Activated B cell treated with CpG ODN at 0.5 μM for 24 hours (primary cell): Measurements from ENCODE around the gene AP3B1. TPM values are rescaled to one million over a fixed set of nuclear protein-coding genes. Genes with fewer than 3 reads are reported as not detected.

Experiments
- ATAC-seq: fragments of 200-7000 bp; cut with Tn5 transposase; one replicate; pipeline ENCODE4 v1.10.0; 2021; ENCODE audit warnings: low read depth, mild to moderate bottlenecking, moderate library complexity
- CTCF ChIA-PET: fragments of 350-600 bp; sonication (Branson Sonifier 250); formaldehyde crosslinking; loops from one replicate; lab custom pipeline; 2021; ENCODE audit warnings: antibody characterized with exemption; lab: Charles Lee
- POLR2A ChIA-PET: fragments of 350-600 bp; sonication (Branson Sonifier 250); formaldehyde crosslinking; loops from one replicate; lab custom pipeline; 2021; ENCODE audit warnings: antibody characterized with exemption; lab: Charles Lee
- DNase-seq: peaks from one replicate; pipeline ENCODE4 v3.0.0; 2022
- H3K27ac Mint-ChIP-seq: one replicate; pipeline ENCODE4 v1.8.0; 2020; ENCODE audit warnings: mixed read lengths
- H3K27me3 Mint-ChIP-seq: one replicate; pipeline ENCODE4 v1.8.0; 2021; ENCODE audit warnings: mixed read lengths
- H3K36me3 Mint-ChIP-seq: one replicate; pipeline ENCODE4 v1.8.0; 2021; ENCODE audit warnings: low read depth, mixed read lengths
- H3K4me1 Mint-ChIP-seq: one replicate; pipeline ENCODE4 v1.8.0; 2021; ENCODE audit warnings: mixed read lengths
- H3K4me3 Mint-ChIP-seq: one replicate; pipeline ENCODE4 v1.8.0; 2020; ENCODE audit warnings: mild to moderate bottlenecking, mixed read lengths
- H3K9me3 Mint-ChIP-seq: one replicate; pipeline ENCODE4 v1.8.0; 2020; ENCODE audit warnings: mixed read lengths
- CTCF ChIP-seq: fragments of 200-600 bp; IDR thresholded peaks from one replicate; pipeline ENCODE4 v1.8.0; 2022; ENCODE audit warnings: antibody characterized with exemption, mild to moderate bottlenecking
- intact Hi-C: fragments of 100-400 bp; cut with micrococcal nuclease; formaldehyde crosslinking; loops from one replicate; pipeline ENCODE4 v1.15.1; 2024
- total RNA-seq: library from RNA; stranded (reverse); gene quantifications from 2 replicates; pipeline ENCODE4 v1.2.3, GENCODE V29; 2022

AP3B1 gene
- total RNA-seq, 1 donor from 2014 or later, result 52.9 TPM

- Mint-ChIP-seq H3K27me3 (no peaks in the 10 kb centered on the region), H3K36me3 (peaks cover 7% of the 10 kb centered on the region), H3K9me3 (peaks cover 3% of the 10 kb centered on the region), H3K27ac (no peak overlapping the region), H3K4me1 (peaks cover 51% of the 10 kb centered on the region), H3K4me3 (no peak overlapping the region)
- ChIA-PET POLR2A (no interaction called here), CTCF (no interaction called here)
- ATAC-seq, result no peak
- TF ChIP-seq CTCF, result no peak
- DNase-seq, result no peak
- intact Hi-C loops, result no loop called here
Observed at GRCh38 chr5:78286290-78286689, 8.2 kb downstream of the AP3B1 start.

GRCh38 chr5:78283802-78284201 lies 10.7 kb downstream of the AP3B1 start:
- intact Hi-C loops, result no loop called here
- POLR2A ChIA-PET, result interaction anchor here (1.1 kb wide), 1 partner anchor 11 kb away, joined by 3 read pairs; the partner anchor contains the start of gene AP3B1
- ATAC-seq, result no peak

GRCh38 chr5:78283105-78283504 lies 11.4 kb downstream of the AP3B1 start:
- ChIA-PET CTCF (no interaction called here), POLR2A (no interaction called here)
- Mint-ChIP-seq H3K27ac (no peak overlapping the region), H3K9me3 (peaks cover 3% of the 10 kb centered on the region), H3K4me3 (no peak overlapping the region), H3K4me1 (peaks cover 33% of the 10 kb centered on the region), H3K27me3 (no peaks in the 10 kb centered on the region), H3K36me3 (peaks cover 7% of the 10 kb centered on the region)
- no peak for DNase-seq
- no peak for TF ChIP-seq CTCF
- ATAC-seq, result no peak
- intact Hi-C loops, result no loop called here

More at GRCh38 chr5:78283802-78284201, 10.7 kb downstream of the AP3B1 start:
- Mint-ChIP-seq H3K27ac (no peak overlapping the region), H3K9me3 (peaks cover 3% of the 10 kb centered on the region), H3K4me1 (peaks cover 36% of the 10 kb centered on the region), H3K36me3 (peaks cover 7% of the 10 kb centered on the region), H3K27me3 (no peaks in the 10 kb centered on the region), H3K4me3 (no peak overlapping the region)
- no peak for DNase-seq
- CTCF ChIA-PET, result no interaction called here
- no peak for TF ChIP-seq CTCF

GRCh38 chr5:78280261-78280660 lies 14.2 kb downstream of the AP3B1 start:
- Mint-ChIP-seq H3K27ac (no peak overlapping the region), H3K4me3 (no peak overlapping the region), H3K36me3 (peaks cover 5% of the 10 kb centered on the region), H3K27me3 (no peaks in the 10 kb centered on the region), H3K9me3 (peaks cover 2% of the 10 kb centered on the region), H3K4me1 (peaks cover 16% of the 10 kb centered on the region)
- ChIA-PET POLR2A (no interaction called here), CTCF (interaction anchor here (1.0 kb wide), 1 partner anchor 66 kb away, joined by 3 read pairs; no protein-coding TSS in a partner anchor)
- intact Hi-C loops, result no loop called here
- no peak for TF ChIP-seq CTCF
- ATAC-seq (no peak), DNase-seq (no peak)

- no peak overlapping the region for H3K27ac Mint-ChIP-seq
- intact Hi-C loops, result no loop called here
- CTCF ChIA-PET, result no interaction called here
- POLR2A ChIA-PET, result interaction anchor here (0.8 kb wide), 1 partner anchor 16 kb away, joined by 4 read pairs; the partner anchor contains the start of gene AP3B1
- no peaks in the 10 kb centered on the region for H3K9me3 Mint-ChIP-seq
- TF ChIP-seq CTCF, result no peak
- H3K36me3 Mint-ChIP-seq, result peaks cover 3% of the 10 kb centered on the region
- H3K4me1 Mint-ChIP-seq, result peaks cover 11% of the 10 kb centered on the region
- ATAC-seq (no peak), DNase-seq (no peak)
- no peak overlapping the region for H3K4me3 Mint-ChIP-seq
- no peaks in the 10 kb centered on the region for H3K27me3 Mint-ChIP-seq
Observed at GRCh38 chr5:78279194-78279593, 15.3 kb downstream of the AP3B1 start.
